GM12878 (cell line): Measurements from ENCODE around the gene PLPP3. TPM values are rescaled to one million over a fixed set of nuclear protein-coding genes. Genes with fewer than 3 reads are reported as not detected.
A peak's percentile ranks its signal among the peaks of the same experiment; 100 is the strongest.

ENCODE experiments used
- BRCA1 ChIP-seq: IDR thresholded peaks from 2 replicates; pipeline ENCODE4 v1.6.1; 2011; ENCODE audit warnings: low read depth, low read length, improper control_type of control experiment
- E2F4 ChIP-seq: IDR thresholded peaks from 2 replicates; pipeline ENCODE4 v1.6.1; 2012; ENCODE audit warnings: low read depth, low read length, improper control_type of control experiment
- ETV6 ChIP-seq, 2 experiments: fragments of 450-650 bp in 1 of 2; IDR thresholded peaks in 1 of 2; conservative IDR thresholded peaks in 1 of 2; 2 replicates each; pipeline ENCODE4 v1.6.1; 2014; ENCODE audit warnings: antibody characterized with exemption in 1 of 2, borderline replicate concordance in 1 of 2, low read depth in 1 of 2, mild to moderate bottlenecking in 1 of 2, moderate library complexity in 1 of 2
- EZH2 ChIP-seq: IDR thresholded peaks from 2 replicates; pipeline ENCODE4 v1.6.1; 2012; ENCODE audit warnings: low read depth, mild to moderate bottlenecking, control low read depth, inconsistent platforms, low read length, borderline replicate concordance; ENCODE audit not compliant: control insufficient read depth
- FOS ChIP-seq: IDR thresholded peaks from 3 replicates; pipeline ENCODE4 v1.6.1; 2011; ENCODE audit warnings: borderline replicate concordance; ENCODE audit not compliant: insufficient read length; ENCODE audit errors: extremely low read depth
- JUND ChIP-seq: IDR thresholded peaks from 2 replicates; pipeline ENCODE4 v1.6.1; 2012; ENCODE audit warnings: low read depth, mild to moderate bottlenecking, low read length, improper control_type of control experiment, moderate library complexity
- KAT2A ChIP-seq: conservative IDR thresholded peaks from 2 replicates; pipeline ENCODE4 v1.6.1; 2011; ENCODE audit warnings: low read depth, low read length; ENCODE audit not compliant: control insufficient read depth
- LARP7 ChIP-seq: fragments of 450-650 bp; IDR thresholded peaks from 2 replicates; pipeline ENCODE4 v1.6.1; 2017; ENCODE audit warnings: mild to moderate bottlenecking
- NR2C1 ChIP-seq: fragments of 450-650 bp; IDR thresholded peaks from 2 replicates; pipeline ENCODE4 v1.6.1; 2017; ENCODE audit warnings: antibody characterized with exemption, mild to moderate bottlenecking, moderate library complexity
- NR2F1 ChIP-seq: fragments of 450-650 bp; conservative IDR thresholded peaks from 2 replicates; pipeline ENCODE4 v1.6.1; 2017; ENCODE audit warnings: mild to moderate bottlenecking
- PBX3 ChIP-seq: IDR thresholded peaks from 2 replicates; pipeline ENCODE4 v1.6.1; 2011; ENCODE audit warnings: mild to moderate bottlenecking, low read depth, low read length, moderate library complexity; ENCODE audit not compliant: insufficient replicate concordance
- PRDM15 ChIP-seq: fragments of 450-650 bp; formaldehyde crosslinking; IDR thresholded peaks from 2 replicates; pipeline ENCODE4 v1.4.0; 2020; ENCODE audit warnings: mild to moderate bottlenecking, moderate library complexity
- RAD21 ChIP-seq: IDR thresholded peaks from 2 replicates; pipeline ENCODE4 v1.6.1; 2011; ENCODE audit warnings: mild to moderate bottlenecking, low read depth, low read length, moderate library complexity; ENCODE audit not compliant: insufficient read depth
- RELB ChIP-seq: fragments of 450-650 bp; IDR thresholded peaks from 2 replicates; pipeline ENCODE4 v1.6.1; 2017; ENCODE audit warnings: low read depth, mild to moderate bottlenecking, moderate library complexity
- SMC3 ChIP-seq: IDR thresholded peaks from 2 replicates; pipeline ENCODE4 v1.6.1; 2011; ENCODE audit warnings: low read length, improper control_type of control experiment, borderline replicate concordance
- SP1 ChIP-seq: IDR thresholded peaks from one replicate; pipeline ENCODE4 v1.6.1; 2011; ENCODE audit warnings: low read depth, low read length
- YY1 ChIP-seq: IDR thresholded peaks from 2 replicates; pipeline ENCODE4 v1.6.1; 2011; ENCODE audit warnings: low read depth, mild to moderate bottlenecking, low read length
- polyA plus RNA-seq, 11 experiments: library from polyadenylated mRNA; depleted of rRNA in 4 of 11; unstranded in 6 of 11; stranded (reverse) in 5 of 11; fragments of >200 nt; fragmentation: Nextera tagmentation in 4 of 11; fragmentation: Illumina TruSeq in 1 of 11; extraction: Ambion mirVana in 4 of 11; extraction: Trizol in 1 of 11; gene quantifications; 1 replicate in 1 of 11; 2 replicates in 10 of 11; pipeline versions ENCODE4 v1.2.1 to v1.2.3, GENCODE V29; 2011 to 2016; ENCODE audit warnings: inconsistent platforms in 2 of 11, missing spikeins in 2 of 11, low read depth in 1 of 11
- total RNA-seq, 4 experiments: library from RNA; depleted of rRNA in 3 of 4; stranded (reverse); fragments of >200 nt in 3 of 4; fragmentation: Illumina TruSeq in 1 of 4; extraction: Trizol in 1 of 4; gene quantifications; 2 replicates each; pipeline versions ENCODE4 v1.2.1 to v1.2.3, GENCODE V29; 2013 to 2021
- TF ChIP-seq, protein P1 (sequence below): IDR thresholded peaks from 2 replicates; pipeline ENCODE4 v1.6.1; 2012; ENCODE audit warnings: mild to moderate bottlenecking, low read depth, low read length

The PLPP3 gene
- total and polyA plus RNA-seq, 10 of the 15 experiments (the other 5 are each of a cell fraction or from before 2014, with no cell fraction given): 6.4 to 26.8 (median 9.5) TPM

DNA sequence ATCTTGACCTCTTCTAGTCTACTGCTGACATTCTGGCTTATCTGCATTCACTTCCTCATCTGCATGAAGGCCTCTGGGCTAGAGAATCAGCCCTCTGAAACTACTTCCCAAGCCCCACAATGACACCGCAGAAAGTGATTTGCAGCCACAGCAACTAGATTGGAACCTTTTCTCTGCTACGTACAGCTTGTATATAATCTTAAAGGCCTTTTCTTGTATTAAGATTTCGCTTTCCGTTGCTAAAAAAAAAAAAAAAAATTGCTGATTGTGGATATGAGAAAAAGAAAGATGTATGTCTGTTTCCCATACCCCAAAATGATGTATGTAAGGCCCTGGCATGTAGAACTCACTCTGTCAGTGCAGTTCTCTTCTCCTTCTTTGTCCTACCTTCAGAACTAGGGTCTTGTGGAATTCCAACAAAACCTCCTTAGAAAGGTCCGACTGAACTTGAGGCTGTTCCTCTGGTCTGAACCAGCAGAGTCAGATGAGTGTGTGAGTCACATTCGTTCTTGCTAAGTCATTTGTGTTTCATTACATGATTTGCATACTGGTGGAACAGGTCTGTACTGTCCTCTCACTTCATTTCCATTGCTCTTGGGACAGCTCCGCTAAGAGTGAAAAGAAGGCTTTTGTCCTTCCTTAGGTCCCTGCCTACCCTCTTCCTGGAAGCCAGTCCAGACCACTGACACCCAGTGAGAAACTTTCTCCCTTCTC, 62.7 kb downstream of the PLPP3 start (continued):
- TF ChIP-seq FOS: no peak
- TF ChIP-seq PRDM15 (CRISPR knock-in tag): no peak
- no peak for TF ChIP-seq KAT2A
- TF ChIP-seq EZH2: no peak
- peak in 1 of 2 experiments; percentile 29; a peak in 1 of 4 replicates for TF ChIP-seq ETV6 (conservative IDR thresholded peaks at IDR 0.05 in 1 of 2, IDR thresholded peaks at IDR 0.05 in 1 of 2; ENCODE audit: borderline replicate concordance in 1 of 2, low read depth in 1 of 2)
- TF ChIP-seq RELB: peak; percentile 69
- TF ChIP-seq E2F4: no peak
- TF ChIP-seq RAD21: no peak
- no peak for TF ChIP-seq LARP7
- no peak for TF ChIP-seq JUND
- TF ChIP-seq BRCA1: no peak
- TF ChIP-seq SP1: no peak
- TF ChIP-seq, protein P1, sequence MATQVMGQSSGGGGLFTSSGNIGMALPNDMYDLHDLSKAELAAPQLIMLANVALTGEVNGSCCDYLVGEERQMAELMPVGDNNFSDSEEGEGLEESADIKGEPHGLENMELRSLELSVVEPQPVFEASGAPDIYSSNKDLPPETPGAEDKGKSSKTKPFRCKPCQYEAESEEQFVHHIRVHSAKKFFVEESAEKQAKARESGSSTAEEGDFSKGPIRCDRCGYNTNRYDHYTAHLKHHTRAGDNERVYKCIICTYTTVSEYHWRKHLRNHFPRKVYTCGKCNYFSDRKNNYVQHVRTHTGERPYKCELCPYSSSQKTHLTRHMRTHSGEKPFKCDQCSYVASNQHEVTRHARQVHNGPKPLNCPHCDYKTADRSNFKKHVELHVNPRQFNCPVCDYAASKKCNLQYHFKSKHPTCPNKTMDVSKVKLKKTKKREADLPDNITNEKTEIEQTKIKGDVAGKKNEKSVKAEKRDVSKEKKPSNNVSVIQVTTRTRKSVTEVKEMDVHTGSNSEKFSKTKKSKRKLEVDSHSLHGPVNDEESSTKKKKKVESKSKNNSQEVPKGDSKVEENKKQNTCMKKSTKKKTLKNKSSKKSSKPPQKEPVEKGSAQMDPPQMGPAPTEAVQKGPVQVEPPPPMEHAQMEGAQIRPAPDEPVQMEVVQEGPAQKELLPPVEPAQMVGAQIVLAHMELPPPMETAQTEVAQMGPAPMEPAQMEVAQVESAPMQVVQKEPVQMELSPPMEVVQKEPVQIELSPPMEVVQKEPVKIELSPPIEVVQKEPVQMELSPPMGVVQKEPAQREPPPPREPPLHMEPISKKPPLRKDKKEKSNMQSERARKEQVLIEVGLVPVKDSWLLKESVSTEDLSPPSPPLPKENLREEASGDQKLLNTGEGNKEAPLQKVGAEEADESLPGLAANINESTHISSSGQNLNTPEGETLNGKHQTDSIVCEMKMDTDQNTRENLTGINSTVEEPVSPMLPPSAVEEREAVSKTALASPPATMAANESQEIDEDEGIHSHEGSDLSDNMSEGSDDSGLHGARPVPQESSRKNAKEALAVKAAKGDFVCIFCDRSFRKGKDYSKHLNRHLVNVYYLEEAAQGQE: no peak
- TF ChIP-seq SMC3: no peak
- TF ChIP-seq PBX3: no peak
- no peak for TF ChIP-seq YY1
- TF ChIP-seq NR2F1: peak; percentile 75
- TF ChIP-seq NR2C1: no peak
